ENCODE measurements around the gene HES1.

HES1 gene

GRCh38 chr3:194168994-194169393 lies 33.0 kb downstream of the HES1 start:
- no peak for DNase-seq

GRCh38 chr3:194169595-194169994 lies 33.6 kb downstream of the HES1 start:
- DNase-seq = no peak

- DNase-seq = no peak
These were observed 34.8 kb downstream of the HES1 start for GRCh38 chr3:194170793-194171192.

GRCh38 chr3:194174406-194174805 lies 38.5 kb downstream of the HES1 start:
- no peak for DNase-seq

- no peak for DNase-seq
These were observed 39.0 kb downstream of the HES1 start for GRCh38 chr3:194174980-194175379.

GRCh38 chr3:194176274-194176991 lies 40.5 kb downstream of the HES1 start:
- no peak for DNase-seq

- no peak for DNase-seq
These were observed 41.2 kb downstream of the HES1 start for GRCh38 chr3:194177141-194177540.

GRCh38 chr3:194178128-194178527 lies 42.2 kb downstream of the HES1 start:
- DNase-seq = no peak

GRCh38 chr3:194178669-194179068 lies 42.7 kb downstream of the HES1 start:
- no peak for DNase-seq

GRCh38 chr3:194180570-194180969 lies 44.6 kb downstream of the HES1 start:
- DNase-seq = no peak

GRCh38 chr3:194181612-194182529 lies 45.9 kb downstream of the HES1 start:
- no peak for DNase-seq

GRCh38 chr3:194183271-194183670 lies 47.3 kb downstream of the HES1 start:
- no peak for DNase-seq

GRCh38 chr3:194184265-194184751 lies 48.4 kb downstream of the HES1 start:
- DNase-seq = no peak

- no peak for DNase-seq
These were observed 48.9 kb downstream of the HES1 start for GRCh38 chr3:194184801-194185200.

GRCh38 chr3:194185221-194185620 lies 49.3 kb downstream of the HES1 start:
- no peak for DNase-seq

- no peak for DNase-seq
These were observed 51.4 kb downstream of the HES1 start for GRCh38 chr3:194187233-194187944.

Measured in DMS 273 treated with DMSO at 0.1 percent for 48 hours (cell line).